HepG2 (cell line): Measurements from ENCODE around the gene NODAL.

Experiments
- GTF2F1 ChIP-seq: fragments of 150-350 bp; IDR thresholded peaks from 2 replicates; pipeline ENCODE4 v1.6.1; 2014; ENCODE audit warnings: low read length
- HCFC1 ChIP-seq: fragments of 150-350 bp; IDR thresholded peaks from 2 replicates; pipeline ENCODE4 v1.6.1; 2014; ENCODE audit warnings: low read depth, low read length
- RFX5 ChIP-seq: IDR thresholded peaks from 2 replicates; pipeline ENCODE4 v1.6.1; 2011; ENCODE audit warnings: low read depth, low read length, improper control_type of control experiment
- ZNF205 ChIP-seq: IDR thresholded peaks from 2 replicates; pipeline ENCODE4 v1.6.1; 2018; ENCODE audit warnings: missing biosample characterization, missing genetic modification reagents
- ZNF207 ChIP-seq: fragments of 450-650 bp; IDR thresholded peaks from 2 replicates; pipeline ENCODE4 v1.6.1; 2016; ENCODE audit warnings: antibody characterized with exemption, borderline replicate concordance
- ZNF441 ChIP-seq: sonication (generic); formaldehyde crosslinking; IDR thresholded peaks from 2 replicates; pipeline ENCODE4 v1.7.0; 2021; ENCODE audit warnings: missing genetic modification reagents, borderline replicate concordance
- ZNF776 ChIP-seq: sonication (generic); formaldehyde crosslinking; IDR thresholded peaks from 2 replicates; pipeline ENCODE4 v1.4.0; 2020; ENCODE audit warnings: mild to moderate bottlenecking, missing genetic modification reagents
- TF ChIP-seq, protein P1 (sequence below): sonication (generic); formaldehyde crosslinking; IDR thresholded peaks from 2 replicates; pipeline ENCODE4 v1.5.1; 2020; ENCODE audit warnings: missing genetic modification reagents, mild to moderate bottlenecking, borderline replicate concordance
- TF ChIP-seq, protein P2 (sequence below): sonication (generic); formaldehyde crosslinking; IDR thresholded peaks from 2 replicates; pipeline ENCODE4 v1.4.0; 2020; ENCODE audit warnings: missing genetic modification reagents
- TF ChIP-seq, protein P3 (sequence below): sonication (generic); formaldehyde crosslinking; IDR thresholded peaks from 2 replicates; pipeline ENCODE4 v1.4.0; 2020; ENCODE audit warnings: low read depth, missing genetic modification reagents

- TF ChIP-seq, protein P1, sequence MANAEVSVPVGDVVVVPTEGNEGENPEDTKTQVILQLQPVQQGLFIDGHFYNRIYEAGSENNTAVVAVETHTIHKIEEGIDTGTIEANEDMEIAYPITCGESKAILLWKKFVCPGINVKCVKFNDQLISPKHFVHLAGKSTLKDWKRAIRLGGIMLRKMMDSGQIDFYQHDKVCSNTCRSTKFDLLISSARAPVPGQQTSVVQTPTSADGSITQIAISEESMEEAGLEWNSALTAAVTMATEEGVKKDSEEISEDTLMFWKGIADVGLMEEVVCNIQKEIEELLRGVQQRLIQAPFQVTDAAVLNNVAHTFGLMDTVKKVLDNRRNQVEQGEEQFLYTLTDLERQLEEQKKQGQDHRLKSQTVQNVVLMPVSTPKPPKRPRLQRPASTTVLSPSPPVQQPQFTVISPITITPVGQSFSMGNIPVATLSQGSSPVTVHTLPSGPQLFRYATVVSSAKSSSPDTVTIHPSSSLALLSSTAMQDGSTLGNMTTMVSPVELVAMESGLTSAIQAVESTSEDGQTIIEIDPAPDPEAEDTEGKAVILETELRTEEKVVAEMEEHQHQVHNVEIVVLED (CRISPR knock-in tag) = no peak
- TF ChIP-seq ZNF207 (no peak), ZNF205 (CRISPR knock-in tag) (no peak), RFX5 (no peak), GTF2F1 (no peak), HCFC1 (no peak), ZNF441 (CRISPR knock-in tag) (no peak), ZNF776 (no peak)
- TF ChIP-seq, protein P2, sequence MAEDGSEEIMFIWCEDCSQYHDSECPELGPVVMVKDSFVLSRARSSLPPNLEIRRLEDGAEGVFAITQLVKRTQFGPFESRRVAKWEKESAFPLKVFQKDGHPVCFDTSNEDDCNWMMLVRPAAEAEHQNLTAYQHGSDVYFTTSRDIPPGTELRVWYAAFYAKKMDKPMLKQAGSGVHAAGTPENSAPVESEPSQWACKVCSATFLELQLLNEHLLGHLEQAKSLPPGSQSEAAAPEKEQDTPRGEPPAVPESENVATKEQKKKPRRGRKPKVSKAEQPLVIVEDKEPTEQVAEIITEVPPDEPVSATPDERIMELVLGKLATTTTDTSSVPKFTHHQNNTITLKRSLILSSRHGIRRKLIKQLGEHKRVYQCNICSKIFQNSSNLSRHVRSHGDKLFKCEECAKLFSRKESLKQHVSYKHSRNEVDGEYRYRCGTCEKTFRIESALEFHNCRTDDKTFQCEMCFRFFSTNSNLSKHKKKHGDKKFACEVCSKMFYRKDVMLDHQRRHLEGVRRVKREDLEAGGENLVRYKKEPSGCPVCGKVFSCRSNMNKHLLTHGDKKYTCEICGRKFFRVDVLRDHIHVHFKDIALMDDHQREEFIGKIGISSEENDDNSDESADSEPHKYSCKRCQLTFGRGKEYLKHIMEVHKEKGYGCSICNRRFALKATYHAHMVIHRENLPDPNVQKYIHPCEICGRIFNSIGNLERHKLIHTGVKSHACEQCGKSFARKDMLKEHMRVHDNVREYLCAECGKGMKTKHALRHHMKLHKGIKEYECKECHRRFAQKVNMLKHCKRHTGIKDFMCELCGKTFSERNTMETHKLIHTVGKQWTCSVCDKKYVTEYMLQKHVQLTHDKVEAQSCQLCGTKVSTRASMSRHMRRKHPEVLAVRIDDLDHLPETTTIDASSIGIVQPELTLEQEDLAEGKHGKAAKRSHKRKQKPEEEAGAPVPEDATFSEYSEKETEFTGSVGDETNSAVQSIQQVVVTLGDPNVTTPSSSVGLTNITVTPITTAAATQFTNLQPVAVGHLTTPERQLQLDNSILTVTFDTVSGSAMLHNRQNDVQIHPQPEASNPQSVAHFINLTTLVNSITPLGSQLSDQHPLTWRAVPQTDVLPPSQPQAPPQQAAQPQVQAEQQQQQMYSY (CRISPR knock-in tag) = no peak
- TF ChIP-seq, protein P3, sequence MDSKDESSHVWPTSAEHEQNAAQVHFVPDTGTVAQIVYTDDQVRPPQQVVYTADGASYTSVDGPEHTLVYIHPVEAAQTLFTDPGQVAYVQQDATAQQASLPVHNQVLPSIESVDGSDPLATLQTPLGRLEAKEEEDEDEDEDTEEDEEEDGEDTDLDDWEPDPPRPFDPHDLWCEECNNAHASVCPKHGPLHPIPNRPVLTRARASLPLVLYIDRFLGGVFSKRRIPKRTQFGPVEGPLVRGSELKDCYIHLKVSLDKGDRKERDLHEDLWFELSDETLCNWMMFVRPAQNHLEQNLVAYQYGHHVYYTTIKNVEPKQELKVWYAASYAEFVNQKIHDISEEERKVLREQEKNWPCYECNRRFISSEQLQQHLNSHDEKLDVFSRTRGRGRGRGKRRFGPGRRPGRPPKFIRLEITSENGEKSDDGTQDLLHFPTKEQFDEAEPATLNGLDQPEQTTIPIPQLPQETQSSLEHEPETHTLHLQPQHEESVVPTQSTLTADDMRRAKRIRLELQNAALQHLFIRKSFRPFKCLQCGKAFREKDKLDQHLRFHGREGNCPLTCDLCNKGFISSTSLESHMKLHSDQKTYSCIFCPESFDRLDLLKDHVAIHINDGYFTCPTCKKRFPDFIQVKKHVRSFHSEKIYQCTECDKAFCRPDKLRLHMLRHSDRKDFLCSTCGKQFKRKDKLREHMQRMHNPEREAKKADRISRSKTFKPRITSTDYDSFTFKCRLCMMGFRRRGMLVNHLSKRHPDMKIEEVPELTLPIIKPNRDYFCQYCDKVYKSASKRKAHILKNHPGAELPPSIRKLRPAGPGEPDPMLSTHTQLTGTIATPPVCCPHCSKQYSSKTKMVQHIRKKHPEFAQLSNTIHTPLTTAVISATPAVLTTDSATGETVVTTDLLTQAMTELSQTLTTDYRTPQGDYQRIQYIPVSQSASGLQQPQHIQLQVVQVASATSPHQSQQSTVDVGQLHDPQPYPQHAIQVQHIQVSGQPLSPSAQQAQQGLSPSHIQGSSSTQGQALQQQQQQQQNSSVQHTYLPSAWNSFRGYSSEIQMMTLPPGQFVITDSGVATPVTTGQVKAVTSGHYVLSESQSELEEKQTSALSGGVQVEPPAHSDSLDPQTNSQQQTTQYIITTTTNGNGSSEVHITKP (CRISPR knock-in tag) = no peak
These were observed 36.8 kb downstream of the NODAL start for GRCh38 chr10:70404787-70405036.
